SW 1271 (cell line): ENCODE results near the gene NPIPB6.

Experiments used
- DNase-seq, 2 experiments: peaks; one replicate each; lab custom pipeline; 2025; lab: John Stamatoyannopoulos, UW

Gene NPIPB6

DNA sequence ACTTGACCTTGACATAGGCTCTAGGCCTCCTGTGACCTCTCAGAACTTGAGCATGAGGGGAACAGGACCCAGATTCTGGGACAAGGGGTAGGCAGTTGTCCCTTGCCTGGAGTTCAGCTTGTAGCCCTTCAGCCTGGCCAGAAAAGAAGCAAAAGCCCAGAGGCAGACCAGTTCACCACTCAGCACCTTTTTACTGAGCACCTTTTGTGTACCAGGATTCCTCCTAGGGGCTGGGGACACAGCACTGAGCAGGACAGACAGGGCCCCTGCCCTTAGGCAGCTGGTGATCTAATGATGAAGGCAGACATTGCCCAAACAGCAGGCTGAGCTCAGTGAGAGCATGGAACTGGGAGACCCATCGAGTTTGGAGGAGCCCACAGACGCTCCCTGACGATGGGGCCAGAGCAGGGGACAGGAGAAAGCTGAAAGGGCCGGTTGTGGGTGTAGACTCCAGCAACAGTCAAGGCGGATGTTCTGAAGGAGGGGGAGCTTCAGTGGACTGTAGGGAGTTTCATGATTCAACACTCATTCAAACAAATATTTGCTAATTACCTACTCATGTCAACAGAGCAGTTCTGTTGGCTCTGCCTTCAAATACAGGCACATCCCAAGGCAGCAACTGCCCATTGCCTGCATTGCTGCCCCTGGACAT is 38.9 kb downstream of the NPIPB6 start:
- no peak for DNase-seq

DNA sequence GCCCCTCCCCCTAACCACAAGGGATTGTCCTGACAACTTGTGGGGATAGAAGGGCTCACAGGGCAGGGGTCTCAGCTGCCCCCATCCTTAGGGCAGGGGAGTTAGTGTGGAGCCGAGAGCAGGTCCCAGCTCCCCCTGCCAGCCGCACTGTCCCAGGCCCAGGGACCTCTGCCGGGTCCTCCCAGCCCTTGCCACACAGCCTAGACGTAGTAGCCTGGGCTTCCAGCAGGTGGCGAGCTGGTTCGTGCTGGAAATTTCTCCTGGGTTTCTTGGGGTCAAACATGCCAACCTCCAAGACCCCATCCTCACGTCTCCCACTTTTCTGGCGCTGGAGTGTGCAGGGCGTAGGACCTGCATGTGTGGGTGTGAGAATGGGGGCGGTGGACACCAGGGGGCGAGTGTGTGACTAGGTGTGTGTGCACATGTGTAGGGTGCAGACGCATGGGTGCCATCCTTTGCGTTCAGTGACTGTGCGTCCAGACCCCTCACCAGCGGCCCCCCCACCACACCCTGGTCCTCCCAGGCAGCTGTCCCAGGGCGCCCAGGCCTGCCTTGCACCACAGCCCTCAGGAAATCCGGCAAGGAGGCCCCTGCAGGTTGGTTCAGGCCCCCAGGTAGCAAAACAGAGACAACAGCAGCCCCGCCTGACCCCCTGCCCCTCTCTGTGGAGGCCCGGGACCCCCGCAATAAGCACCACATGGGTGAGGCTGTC is 41.5 kb downstream of the NPIPB6 start:
- DNase-seq, result peak in 1 of 2 experiments; percentile 13

DNA sequence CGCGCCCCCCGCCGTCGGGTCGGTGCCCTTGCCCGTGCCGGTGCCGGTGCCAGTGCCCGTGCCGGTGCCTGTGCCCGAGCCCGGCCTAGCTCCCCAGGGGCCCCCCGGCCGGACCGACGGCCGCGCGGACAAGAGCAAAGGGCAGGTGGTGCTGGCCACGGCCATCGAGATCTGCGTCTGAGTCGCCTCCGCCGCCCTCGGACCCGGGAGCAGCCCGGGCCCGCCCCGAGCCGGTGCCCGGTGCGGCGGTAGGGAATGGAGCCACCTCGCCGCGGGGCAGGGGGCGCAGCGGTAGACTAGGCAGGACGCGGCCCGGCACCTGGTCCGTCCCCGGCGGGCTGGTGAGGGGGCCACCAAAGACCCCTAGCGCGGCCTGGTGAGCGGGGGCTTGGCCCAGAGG is 42.6 kb downstream of the NPIPB6 start:
- DNase-seq, result no peak

DNA sequence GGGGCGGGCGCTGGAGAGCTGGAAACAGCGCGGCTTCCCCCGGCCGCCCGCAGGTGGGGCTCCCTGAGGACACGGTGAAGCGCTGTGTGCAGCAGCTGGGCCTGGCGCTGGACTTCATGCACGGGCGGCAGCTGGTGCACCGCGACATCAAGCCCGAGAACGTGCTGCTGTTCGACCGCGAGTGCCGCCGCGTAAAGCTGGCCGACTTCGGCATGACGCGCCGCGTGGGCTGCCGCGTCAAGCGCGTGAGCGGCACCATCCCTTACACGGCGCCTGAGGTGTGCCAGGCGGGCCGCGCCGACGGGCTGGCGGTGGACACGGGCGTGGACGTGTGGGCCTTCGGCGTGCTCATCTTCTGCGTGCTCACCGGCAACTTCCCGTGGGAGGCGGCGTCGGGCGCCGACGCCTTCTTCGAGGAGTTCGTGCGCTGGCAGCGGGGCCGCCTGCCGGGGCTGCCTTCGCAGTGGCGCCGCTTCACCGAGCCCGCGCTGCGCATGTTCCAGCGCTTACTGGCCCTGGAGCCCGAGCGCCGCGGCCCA is 43.2 kb downstream of the NPIPB6 start:
- DNase-seq, result no peak

DNA sequence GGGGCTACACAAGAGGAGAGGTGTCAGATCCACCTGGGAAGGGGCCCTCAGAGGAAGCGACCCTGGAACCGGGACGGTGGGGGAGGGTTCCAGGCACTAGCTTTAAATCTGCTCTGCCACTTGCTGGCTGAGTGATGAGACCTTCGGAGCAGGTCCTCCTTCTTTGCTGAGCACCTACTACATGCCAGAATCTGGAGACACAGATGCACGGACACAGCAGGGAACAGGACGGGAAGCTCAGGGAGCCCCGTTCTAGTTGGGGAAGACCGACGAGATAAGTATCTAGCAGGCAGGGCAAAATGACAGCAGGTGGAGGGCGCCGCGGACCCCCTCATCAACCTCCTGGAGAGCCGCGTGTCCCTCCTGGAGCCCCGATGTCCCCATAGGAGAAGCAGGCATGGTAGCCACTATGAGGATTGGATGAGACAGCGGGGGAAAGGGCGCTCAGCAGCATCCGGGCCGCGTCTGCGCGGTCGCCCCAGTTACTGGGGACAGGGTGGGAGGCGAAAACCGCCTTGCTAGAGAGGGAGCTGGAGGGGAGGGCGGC is 43.8 kb downstream of the NPIPB6 start:
- no peak for DNase-seq

DNA sequence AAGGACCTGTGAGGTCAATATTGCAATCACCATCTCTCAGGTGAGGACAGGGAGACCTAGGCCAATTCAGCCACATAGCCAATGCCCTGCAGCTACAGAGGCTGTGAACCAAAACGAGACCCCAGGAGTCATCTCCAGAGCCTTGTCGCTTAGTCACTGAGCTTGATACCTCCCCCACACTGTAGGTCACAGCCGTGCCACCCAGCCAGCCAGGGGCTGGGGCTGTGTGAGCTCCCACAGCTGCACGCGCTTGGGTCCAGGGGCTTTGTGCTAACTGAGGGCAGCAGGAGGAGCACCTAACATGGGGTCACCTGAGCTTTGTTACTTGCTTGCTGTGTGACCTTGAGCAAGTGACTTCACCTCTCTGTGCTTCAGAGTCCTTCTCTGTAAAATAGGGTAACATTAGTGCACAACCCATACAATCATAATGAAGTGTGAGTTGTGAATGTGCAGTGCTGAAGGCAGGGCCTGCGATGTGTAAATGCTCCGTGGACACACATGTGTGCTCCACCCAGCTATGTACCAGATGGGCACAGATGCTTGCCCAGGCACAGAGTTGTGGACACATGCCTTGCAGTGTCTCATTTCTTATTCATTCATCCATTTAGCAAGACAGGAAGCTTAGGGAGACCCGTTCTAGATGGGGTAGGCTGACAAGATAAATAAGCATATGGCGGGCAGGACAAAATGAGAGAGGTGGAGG is 45.1 kb downstream of the NPIPB6 start:
- no peak for DNase-seq

DNA sequence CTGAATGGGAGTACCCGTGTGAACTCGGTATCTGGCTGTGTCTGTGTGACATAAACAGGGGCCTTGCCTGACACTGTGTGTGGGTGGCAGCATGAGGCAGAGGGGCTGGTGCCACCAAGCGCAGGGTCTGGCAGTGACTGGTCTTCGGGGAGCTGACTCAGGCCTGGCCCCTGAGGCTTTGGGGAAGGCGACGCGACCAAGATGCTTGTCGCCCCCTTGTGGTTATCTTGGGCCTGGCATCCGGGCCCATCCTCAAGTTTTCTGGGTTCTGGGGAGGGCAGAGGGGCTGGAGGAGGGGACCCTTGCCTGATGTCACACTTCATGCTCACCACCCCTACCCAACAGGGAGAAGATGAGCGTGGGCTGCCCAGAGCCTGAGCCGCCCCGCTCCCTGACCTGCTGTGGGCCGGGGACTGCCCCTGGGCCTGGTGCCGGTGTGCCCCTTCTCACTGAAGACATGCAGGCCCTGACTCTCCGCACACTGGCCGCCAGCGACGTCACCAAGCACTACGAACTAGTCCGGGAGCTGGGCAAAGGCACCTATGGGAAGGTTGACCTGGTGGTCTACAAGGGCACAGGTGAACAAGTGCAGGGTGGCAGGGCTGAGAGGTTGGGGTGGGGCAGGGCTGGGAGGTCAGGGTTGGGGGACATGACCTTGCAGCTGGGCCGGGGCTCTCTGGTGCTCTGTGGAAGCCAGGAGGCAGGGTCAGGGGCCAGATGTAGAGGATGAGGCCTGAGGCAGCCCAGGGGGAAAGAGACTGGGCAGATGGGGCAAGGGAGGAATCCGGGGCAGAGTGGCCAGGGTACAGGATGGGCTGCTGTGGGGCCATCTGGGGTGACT is 46.0 kb downstream of the NPIPB6 start:
- peak; percentile 20 to 34 for DNase-seq

DNA sequence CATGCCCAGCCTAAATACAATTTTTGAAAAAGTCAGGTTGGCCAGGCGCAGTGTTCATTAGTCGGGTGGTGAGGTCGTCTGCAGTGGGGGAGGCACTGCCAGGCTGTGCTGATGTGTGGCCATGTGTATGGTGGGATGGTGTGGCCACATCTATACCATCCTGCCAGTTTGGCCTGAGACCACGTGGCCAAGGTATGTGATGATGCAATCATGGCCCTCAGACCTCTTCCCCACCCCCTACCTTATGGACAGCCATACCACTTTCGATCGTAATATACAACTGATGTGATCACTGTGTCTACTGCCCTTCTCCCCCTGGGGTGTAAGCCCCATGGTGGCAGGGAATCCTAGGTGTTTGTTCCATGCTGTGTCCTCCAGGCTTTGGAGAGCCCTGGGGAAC is 47.3 kb downstream of the NPIPB6 start:
- no peak for DNase-seq

DNA sequence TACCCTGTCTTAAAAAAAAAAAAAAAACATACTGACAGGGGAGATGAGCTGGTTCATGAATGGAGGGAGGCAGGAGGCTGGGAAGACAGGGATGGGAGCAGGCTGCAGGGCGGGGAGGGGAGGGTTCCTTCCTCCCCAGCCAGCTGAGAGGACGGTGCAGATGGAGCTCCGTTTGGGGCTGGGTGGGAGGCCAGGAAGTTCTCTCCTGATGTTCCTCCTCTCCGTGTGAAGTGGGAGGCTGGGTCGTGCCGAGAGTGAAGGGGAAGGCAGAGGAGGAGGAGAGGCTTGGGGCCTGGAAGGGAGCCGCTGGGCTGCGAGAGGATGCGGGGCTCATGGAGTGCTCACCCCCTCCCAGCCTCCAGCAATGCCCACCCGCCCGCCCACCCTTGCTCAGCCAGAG is 49.7 kb downstream of the NPIPB6 start:
- no peak for DNase-seq

DNA sequence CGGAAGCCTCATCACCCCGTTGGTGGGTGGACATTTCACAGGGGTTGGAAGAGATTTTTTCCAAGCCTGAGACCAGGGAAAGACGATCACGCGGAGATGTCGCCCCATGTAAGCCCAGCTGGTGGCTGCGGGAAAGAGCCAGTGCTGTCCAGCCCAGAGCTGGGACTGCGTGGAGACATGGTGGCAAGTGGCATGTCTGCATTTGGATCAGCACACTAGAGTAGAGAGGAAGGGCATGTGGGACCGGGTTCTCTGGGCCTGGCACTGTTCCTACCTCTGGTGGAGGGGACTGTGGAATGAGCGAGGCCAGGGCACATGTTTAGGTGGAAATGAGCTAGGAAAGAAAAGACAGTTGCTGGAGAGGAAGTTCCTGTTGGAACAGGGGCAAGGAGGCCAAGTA is 51.0 kb downstream of the NPIPB6 start:
- no peak for DNase-seq

DNA sequence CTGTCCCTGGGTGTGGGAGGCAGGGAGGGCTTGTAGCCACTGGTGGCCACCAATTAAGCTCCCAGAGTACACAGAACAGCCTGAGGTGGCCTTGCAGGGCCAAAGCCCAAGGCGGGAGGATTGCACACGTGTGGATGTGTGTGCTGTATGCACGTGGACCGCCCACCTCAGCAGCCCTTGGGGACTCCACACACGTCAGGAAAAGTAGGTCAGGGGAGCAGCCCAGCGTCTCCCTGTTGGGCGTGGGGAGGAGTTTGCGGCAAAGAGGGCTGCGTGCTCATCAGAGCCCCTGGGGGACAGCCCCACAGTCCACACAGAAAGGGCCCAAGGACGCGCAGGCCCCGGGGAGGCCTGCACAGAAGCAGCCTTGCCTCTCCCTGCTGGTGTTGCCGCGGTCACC is 51.4 kb downstream of the NPIPB6 start:
- DNase-seq, result no peak

DNA sequence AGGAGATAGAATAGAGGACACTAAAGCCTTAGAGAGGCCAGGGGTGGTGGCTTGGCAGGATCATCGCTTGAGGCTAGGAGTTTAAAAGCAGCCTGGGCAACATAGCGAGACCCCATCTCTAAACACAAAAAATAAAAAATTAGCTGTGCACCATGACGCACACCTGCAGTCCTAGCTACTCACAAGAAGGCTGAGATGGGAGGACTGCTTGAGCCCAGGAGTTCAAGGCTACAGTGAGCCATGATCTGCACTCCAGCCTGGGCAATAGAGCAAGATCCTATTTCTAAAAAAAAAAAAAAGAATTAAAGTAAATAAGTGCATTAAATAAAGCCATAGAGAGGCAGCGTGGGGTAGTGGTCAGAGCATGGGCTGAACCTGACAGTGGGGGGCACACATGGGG is 51.9 kb downstream of the NPIPB6 start:
- no peak for DNase-seq

DNA sequence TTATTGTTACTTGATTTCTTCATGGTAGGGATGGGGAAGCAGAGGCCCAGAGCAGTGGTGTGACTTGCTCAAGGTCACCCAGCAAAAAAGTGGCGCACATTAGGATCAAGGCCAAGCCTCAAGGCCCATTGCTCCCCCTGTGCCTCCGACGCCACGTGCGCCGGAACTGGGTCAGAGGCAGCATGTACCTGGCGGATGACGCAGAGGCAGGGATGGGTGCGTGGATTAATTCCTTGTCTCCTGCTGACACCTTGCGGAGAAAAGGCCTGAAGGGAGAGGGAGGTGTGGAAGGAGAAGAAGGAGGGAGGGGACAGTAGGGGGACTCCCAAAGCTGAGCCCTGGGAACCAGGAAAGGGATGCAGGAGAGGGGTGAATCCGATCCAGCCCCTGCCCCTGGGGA is 52.5 kb downstream of the NPIPB6 start:
- no peak for DNase-seq

DNA sequence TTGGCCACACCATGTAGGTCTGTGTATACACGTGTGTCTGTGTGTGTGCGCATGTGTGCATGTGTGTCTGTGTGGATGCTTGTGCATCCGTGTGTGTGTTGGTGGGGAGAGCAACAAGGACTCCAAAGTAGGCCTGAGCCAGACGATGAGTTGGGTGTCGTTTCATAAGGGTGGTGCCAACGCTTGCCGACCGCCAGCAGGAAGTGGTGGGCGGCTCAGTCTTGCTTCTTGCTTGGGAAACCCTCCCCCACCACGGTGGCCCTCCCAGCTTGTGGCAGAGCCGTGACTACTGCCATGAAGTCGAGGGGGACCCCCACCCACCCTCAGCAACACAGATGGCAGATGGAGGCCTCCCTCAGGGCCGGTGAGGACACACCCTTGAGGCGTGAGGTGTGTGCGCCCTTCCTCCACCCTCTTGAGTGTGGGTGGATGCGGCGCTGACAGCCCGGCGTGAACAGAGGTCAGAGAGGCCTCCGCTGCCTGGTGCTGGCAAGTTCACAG is 53.4 kb downstream of the NPIPB6 start:
- DNase-seq, result no peak

DNA sequence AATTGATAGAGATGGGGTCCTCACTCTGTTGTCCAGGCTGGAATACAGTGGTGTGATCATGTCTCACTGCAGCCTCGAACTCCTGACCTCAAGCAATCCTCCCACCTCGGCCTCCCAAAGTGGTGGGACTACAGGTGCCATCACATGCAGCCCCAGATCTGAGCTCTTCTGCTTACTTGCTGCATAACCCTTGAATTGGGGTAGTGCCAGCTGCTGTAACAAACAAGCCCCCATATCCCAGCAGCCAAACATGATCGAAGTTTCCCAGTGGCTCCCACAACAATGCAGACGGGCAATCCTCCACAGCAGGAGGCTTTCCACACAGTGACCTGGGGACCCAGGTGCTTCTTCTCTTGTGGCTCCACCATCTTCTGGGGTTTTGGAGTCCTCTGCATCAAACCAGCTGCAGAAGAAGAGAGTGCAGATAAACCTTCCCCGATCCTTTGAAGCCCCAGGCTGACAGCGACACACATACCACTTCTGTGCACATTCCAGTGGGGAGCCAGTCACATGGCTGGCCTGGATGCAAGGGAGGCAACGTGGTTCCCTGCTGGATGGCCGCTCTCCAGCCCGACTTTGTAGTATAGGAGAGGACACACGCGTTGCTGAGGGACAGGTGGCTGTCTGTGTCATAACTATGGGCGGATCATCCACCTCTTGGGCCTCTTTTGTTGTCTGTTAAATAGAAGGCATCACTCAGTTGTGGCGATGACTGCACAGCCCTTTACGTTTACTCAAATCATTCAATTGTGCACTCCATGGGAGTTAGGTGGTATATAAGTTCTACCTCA is 54.3 kb downstream of the NPIPB6 start:
- no peak for DNase-seq

DNA sequence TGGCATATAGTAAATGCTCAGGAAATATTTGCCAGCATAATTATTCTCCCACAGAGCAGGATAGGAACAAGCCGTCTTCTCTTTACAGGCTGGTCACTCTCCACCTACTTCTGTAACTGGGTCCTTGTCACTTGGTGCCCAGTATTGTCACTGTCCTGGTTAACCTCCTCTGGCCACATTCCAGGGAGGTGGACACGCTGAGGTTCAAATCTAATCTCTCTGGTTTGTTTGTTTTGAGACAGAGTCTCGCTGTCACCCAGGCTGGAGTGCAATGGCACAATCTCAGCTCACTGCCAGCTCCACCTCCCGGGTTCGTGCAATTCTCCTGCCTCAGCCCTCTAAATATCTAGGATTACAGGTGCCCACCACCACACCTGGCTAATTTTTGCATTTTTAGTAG is 55.4 kb downstream of the NPIPB6 start:
- DNase-seq, result no peak

DNA sequence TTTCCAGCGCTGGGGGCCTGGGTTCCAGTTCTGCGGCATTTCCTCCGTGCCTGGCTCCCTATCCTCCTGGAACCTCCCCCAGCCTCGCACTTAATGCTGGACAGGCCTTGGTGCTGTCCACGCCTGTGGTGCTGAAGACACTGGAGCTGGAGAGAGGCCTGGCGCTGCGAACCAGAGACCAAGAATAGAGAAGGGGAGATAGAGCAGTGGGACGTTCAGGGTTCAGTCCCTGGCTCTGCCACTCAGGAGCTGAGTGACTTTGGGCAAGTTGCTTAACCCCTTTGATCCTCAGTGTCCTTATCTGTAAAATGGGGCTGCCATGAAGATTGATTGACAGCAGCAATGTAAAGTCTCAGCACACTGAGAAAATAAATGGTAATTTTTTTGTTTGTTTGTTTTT is 59.1 kb downstream of the NPIPB6 start:
- no peak for DNase-seq

DNA sequence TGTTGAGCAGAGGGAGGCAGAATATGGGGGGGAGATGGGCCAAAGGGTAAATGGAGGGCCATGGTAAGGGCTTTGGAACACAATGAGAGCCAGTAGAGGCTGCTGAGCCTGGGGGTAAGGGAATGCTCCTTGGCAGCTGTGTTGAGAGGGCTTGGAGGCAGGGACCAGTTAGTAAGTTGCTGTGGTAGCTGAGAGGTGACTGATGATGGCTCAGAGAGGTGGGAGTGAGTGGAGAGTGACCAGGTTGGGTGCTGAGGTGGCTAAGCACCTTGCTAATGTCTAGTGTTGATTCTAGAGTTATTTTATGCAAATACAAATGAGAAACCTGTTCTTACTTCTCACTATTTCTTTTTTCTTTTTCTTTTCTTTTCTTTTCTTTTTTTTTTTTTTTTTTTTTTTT is 60.2 kb downstream of the NPIPB6 start:
- DNase-seq, result no peak

DNA sequence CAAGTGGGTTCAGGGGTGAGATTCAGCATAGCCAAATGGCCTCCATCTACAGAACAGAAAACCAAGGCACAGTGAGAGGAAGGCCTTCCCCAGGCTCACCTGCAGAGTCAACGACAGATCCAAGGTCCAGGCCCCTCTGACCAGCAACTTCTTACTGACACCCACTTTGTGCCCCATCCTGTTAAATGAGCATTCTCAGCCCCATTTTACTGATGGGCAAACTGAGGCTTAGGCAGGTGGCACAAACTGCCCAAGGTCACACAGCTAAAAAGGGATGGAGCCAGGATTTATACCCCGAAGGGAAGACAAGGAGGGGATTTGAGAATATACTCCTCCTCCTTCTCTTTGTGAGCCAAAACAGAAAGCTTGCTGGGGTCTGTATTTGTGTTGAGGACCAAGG is 61.7 kb downstream of the NPIPB6 start:
- DNase-seq, result no peak

DNA sequence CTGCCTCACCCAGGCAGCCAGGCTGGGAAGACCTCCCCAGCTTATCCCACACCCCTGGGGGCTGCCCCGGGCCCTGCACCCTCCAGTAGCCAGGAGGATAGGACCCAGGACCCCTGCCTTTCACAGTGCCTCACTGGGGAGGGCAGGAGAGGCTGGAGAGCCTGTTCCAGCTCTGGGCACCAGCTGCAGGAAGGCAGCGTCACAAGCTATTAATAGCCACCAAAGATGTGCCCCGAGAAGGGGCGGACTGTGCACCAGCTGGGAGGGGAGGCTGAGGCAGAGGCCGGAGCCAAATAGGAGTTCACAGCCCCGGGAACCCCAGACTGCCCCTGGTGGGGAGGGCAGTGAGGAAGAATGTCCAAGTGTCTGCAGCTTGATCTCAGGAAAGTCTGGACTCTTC is 62.2 kb downstream of the NPIPB6 start:
- DNase-seq, result no peak

DNA sequence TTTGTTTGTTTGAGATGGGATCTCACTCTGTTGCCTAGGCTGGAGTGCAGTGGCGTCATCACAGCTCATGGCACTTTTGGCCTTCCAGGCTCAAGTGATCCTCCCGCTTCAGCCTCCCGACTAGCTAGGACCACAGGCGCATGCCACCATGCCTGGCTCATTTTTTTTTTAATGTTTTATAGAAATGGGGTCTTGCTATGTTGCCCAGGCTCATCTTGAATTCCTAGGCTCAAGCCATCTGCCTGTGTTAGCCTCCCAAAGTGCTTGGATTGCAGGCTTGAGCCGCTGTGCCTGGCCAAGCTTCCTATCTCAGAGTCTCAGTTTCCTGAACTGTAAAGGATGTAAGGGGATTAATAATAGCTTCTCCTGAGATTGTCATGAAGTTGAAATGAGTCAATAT is 63.0 kb downstream of the NPIPB6 start:
- no peak for DNase-seq
